ENCODE measurements around the gene ZBTB9. TPM values are rescaled to one million over a fixed set of nuclear protein-coding genes. Genes with fewer than 3 reads are reported as not detected.

ZBTB9 gene
- total RNA-seq, 2 experiments from 2014 or later = 9.3 to 9.5 TPM

- Mint-ChIP-seq H3K4me1 (peaks cover 61% of the 10 kb centered on the region), H3K4me3 (peak within 1 kb of the TSS; percentile 96), H3K36me3 (ENCODE audit: low read depth) (peaks cover 31% of the 10 kb centered on the region), H3K9me3 (ENCODE audit: low read depth) (no peaks in the 10 kb centered on the region), H3K27me3 (no peaks in the 10 kb centered on the region), H3K27ac (peak within 1 kb of the TSS; percentile 98)
- intact Hi-C loops (cut with DNase I, micrococcal nuclease) = loop anchor here (2.0 to 10.0 kb wide), 8 partner anchors 107 to 1225 kb away; partner anchors contain the start of genes B3GALT4 (in 1 of the 2), GPSM3 (in 1 of the 2), HMGA1 (in 1 of the 2) and HSD17B8 (in 1 of the 2)
- no peak for ATAC-seq
- peak; percentile 79 for DNase-seq
- ChIA-PET CTCF (interaction anchor here (0.5 to 2.0 kb wide), 6 partner anchors 11 to 435 kb away, joined by 3 to 8 read pairs (median 3); no protein-coding TSS in a partner anchor), POLR2A (interaction anchor here (0.9 to 1.6 kb wide), 2 partner anchors 28 to 131 kb away, joined by 5 to 6 read pairs; partner anchors contain the start of genes KIFC1, PFDN6 and WDR46)
Measured at GRCh38 chr6:33419580-33420490, 34.5 kb upstream of the ZBTB9 start, which contains the start of gene SYNGAP1. Gene SYNGAP1, plus strand, starts transcription at chr6:33420065. Its CDS starts 200 bp downstream, at chr6:33420265.

GRCh38 chr6:33420491-33421343 lies 33.7 kb upstream of the ZBTB9 start:
- no peaks in the 10 kb centered on the region for H3K27me3 Mint-ChIP-seq
- intact Hi-C loops (cut with DNase I, micrococcal nuclease) = no loop called here
- H3K36me3 Mint-ChIP-seq (ENCODE audit: low read depth) = peaks cover 31% of the 10 kb centered on the region
- POLR2A ChIA-PET = no interaction called here
- ATAC-seq = no peak
- no peak for DNase-seq
- no peaks in the 10 kb centered on the region for H3K9me3 Mint-ChIP-seq (ENCODE audit: low read depth)
- peaks cover 60% of the 10 kb centered on the region for H3K4me1 Mint-ChIP-seq
- H3K27ac Mint-ChIP-seq = peak overlapping the region; percentile 28
- H3K4me3 Mint-ChIP-seq = peak overlapping the region; percentile 47
- CTCF ChIA-PET = no interaction called here

- peak overlapping the region; percentile 22 for H3K4me3 Mint-ChIP-seq
- H3K4me1 Mint-ChIP-seq = peaks cover 54% of the 10 kb centered on the region
- no peaks in the 10 kb centered on the region for H3K27me3 Mint-ChIP-seq
- H3K36me3 Mint-ChIP-seq (ENCODE audit: low read depth) = peaks cover 25% of the 10 kb centered on the region
- POLR2A ChIA-PET = no interaction called here
- no peaks in the 10 kb centered on the region for H3K9me3 Mint-ChIP-seq (ENCODE audit: low read depth)
- intact Hi-C loops (cut with DNase I, micrococcal nuclease) = no loop called here
- CTCF ChIA-PET = no interaction called here
- H3K27ac Mint-ChIP-seq = peak overlapping the region; percentile 14
- DNase-seq (no peak), ATAC-seq (no peak)
Measured at GRCh38 chr6:33421344-33421643, 33.1 kb upstream of the ZBTB9 start.

DNA sequence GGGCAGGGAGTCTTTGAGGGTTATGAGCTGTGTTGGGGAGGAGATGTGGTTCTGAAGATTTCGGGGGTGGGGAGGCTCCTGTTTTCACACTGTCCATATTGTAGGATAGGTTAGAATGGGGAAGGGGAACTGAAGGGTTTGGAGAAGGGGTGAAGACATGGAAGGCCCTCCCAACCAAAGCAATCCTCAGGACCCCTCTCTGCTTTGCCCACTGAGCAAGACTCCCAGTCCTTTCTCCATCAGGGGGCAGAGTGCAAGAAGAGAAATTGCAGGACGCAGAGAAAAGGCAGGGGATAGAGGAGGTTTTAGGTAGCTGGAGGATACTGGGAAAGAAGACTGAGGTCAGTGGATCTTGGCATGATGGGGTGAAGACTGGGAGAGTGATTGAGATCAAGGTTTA lies 30.6 kb upstream of the ZBTB9 start:
- Mint-ChIP-seq H3K4me3 (peak overlapping the region; percentile 88), H3K27ac (no peak overlapping the region), H3K27me3 (no peaks in the 10 kb centered on the region), H3K36me3 (ENCODE audit: low read depth) (peaks cover 14% of the 10 kb centered on the region), H3K9me3 (ENCODE audit: low read depth) (no peaks in the 10 kb centered on the region), H3K4me1 (peaks cover 57% of the 10 kb centered on the region)
- intact Hi-C loops (cut with DNase I, micrococcal nuclease) = no loop called here
- ATAC-seq (no peak), DNase-seq (no peak)
- ChIA-PET CTCF (interaction anchor here (0.8 kb wide), 1 partner anchor 132 kb away, joined by 4 read pairs; no protein-coding TSS in a partner anchor), POLR2A (no interaction called here)

DNA sequence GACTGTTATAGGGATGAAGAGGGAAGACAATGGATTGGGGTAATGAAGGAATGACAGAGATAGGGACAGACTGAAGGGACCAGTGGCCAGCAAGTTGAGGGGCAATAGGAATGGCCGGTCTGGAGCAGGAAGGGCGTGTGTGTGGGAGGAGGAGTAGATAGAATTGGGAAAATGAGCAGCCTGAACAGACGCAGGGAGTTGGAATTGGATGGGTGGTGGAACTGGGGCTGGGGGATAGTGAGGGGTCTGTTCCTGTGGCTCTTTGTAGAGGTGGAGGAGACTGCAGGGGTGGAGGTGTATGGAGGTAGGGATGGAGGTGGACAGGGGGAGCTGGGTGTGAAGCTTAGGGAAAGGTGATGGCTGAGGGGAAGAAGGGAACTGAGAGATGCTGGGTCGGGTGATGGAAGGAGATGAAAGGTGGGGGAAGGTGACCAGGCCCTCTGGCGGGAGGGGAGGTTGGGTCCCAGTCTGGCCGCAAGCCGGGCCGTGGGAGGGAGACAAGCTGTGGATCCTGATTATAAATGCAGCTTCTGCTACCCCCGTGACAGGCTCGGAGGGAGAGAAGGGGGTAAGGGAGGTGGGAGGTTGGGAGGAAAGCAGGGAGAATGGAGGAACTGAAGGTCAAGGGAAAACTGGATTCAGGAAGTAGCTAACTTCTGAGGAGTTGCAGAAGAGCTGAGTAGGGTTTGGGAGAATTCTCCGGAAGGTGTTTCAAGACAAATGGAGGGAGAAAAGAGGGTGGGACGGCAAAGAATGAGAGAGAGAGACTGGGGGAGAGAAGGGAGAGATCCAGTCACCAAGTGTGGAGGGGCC lies 29.3 kb upstream of the ZBTB9 start:
- no peaks in the 10 kb centered on the region for H3K9me3 Mint-ChIP-seq (ENCODE audit: low read depth)
- no peaks in the 10 kb centered on the region for H3K27me3 Mint-ChIP-seq
- peak overlapping the region; percentile 90 for H3K27ac Mint-ChIP-seq
- peaks cover 59% of the 10 kb centered on the region for H3K4me1 Mint-ChIP-seq
- H3K36me3 Mint-ChIP-seq (ENCODE audit: low read depth) = peaks cover 14% of the 10 kb centered on the region
- CTCF ChIA-PET = interaction anchor here (0.6 to 1.6 kb wide), 6 partner anchors 9 to 155 kb away, joined by 3 to 11 read pairs (median 3); no protein-coding TSS in a partner anchor
- POLR2A ChIA-PET = interaction anchor here (0.9 to 1.5 kb wide), 4 partner anchors 30 to 148 kb away, joined by 3 to 7 read pairs (median 4); partner anchors contain the start of genes B3GALT4, KIFC1, ZBTB22 and ZBTB9
- H3K4me3 Mint-ChIP-seq = peak overlapping the region; percentile 88
- no peak for DNase-seq
- intact Hi-C loops (cut with DNase I, micrococcal nuclease) = loop anchor here in 1 of 2 experiments (1.0 to 5.0 kb wide), 2 partner anchors 15 to 197 kb away; partner anchors contain the start of gene ITPR3
- ATAC-seq = no peak

DNA sequence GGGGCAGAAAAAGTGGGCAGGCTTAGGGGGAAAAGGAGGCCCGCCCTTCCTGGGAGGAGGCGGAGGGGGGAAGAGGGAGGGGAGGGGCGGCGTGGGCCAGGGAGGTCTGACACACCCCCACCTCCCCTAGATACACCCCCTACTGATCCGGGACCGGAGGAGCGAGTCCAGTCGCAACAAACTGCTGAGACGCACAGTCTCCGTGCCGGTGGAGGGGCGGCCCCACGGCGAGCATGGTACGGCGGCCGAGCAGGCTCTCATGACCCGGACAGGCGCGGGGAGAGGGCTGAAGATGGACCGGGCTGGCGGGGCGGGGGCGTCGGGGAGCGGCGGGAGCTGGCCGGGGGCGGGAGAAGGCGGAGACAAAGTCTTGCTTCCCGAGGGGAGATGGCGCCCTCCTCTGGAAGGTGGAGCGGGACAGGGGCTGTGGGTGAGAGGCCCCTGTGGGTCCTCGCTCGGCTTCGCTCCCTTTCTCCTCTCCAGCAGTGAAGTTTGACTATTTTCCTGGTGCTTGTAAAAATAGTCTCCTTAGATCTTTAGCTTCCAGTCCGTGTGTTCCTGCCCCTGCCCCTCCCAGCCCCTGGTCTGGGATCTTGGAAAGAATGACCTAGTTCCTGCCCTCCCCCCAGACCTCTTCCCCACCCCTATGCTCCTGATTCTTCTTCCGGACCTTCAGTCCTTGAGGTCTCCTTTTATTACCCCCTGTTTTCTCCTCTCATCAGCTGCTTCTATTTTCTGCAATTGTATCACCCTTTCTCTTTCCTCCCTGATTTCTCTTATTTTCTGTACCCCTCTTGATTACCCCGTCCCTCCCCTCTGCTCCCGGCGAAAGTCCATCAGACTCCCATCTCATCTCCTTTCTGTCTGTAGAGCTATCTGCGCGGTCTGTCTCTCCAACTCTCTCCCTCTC lies 28.5 kb upstream of the ZBTB9 start:
- DNase-seq (peak; percentile 93), ATAC-seq (peak; percentile 49)
- ChIA-PET CTCF (interaction anchor here (0.6 to 1.6 kb wide), 5 partner anchors 9 to 113 kb away, joined by 3 to 11 read pairs (median 4); no protein-coding TSS in a partner anchor), POLR2A (interaction anchor here (1.1 to 1.5 kb wide), 3 partner anchors 29 to 149 kb away, joined by 3 to 7 read pairs (median 6); partner anchors contain the start of genes B3GALT4, KIFC1 and ZBTB9)
- Mint-ChIP-seq H3K4me3 (peak overlapping the region; percentile 88), H3K36me3 (ENCODE audit: low read depth) (peaks cover 14% of the 10 kb centered on the region), H3K27ac (peak overlapping the region; percentile 90), H3K9me3 (ENCODE audit: low read depth) (no peaks in the 10 kb centered on the region), H3K27me3 (no peaks in the 10 kb centered on the region), H3K4me1 (peaks cover 65% of the 10 kb centered on the region)
- intact Hi-C loops (cut with DNase I, micrococcal nuclease) = loop anchor here (1.0 to 5.0 kb wide), 8 partner anchors 8 to 196 kb away; partner anchors contain the start of genes CUTA (in 2 of the 2), KIFC1 (in 2 of the 2), ITPR3 (in 1 of the 2) and PHF1 (in 1 of the 2)

DNA sequence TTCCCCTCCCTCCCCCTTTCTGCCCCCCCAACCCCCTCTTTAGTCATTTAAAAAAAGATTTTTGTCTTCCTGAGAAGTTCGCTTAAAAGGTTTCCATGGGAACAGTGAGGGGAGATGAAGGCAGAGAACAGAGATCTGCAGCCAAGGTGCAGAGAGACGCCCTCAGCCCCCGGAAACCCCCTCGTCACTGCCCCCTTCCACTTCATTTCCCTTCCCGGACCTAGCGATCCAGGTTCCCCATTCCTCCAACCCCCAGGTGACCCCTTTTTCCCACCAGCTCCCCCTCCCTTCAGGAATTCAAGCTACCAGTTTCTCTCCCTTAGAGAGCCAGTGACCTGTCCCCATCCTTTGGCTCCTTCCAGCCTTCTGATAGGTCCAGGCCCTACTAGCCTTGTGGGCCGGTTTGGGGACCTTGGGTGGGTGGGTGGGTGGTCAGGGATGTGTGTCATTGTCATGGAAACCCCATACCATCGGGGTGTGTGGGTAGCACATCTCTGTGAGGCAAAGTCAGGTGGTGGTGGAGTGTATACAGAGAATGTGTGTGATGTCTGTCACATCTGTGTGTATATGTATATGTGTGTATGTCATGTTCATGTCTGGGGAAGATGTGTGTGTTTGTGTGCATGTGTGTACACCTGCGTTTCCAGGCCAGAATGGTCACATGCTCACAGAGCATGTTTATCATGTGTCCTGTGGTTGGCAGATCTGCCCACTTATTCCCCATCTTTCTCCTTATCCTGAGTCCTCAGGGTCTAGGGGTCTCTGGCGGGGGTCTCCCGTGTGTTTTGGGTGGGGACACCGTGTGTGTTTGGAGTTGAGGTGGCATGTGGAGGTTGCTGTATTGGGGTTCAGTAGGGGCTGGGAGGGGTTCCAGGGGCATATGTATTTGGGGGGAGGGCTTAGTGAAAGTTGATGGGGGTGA lies 27.5 kb upstream of the ZBTB9 start:
- peak overlapping the region; percentile 90 for H3K27ac Mint-ChIP-seq
- ChIA-PET CTCF (interaction anchor here (0.6 to 1.6 kb wide), 4 partner anchors 13 to 114 kb away, joined by 3 to 11 read pairs (median 4); no protein-coding TSS in a partner anchor), POLR2A (interaction anchor here (1.5 kb wide), 1 partner anchor 150 kb away, joined by 6 read pairs; the partner anchor contains the start of gene B3GALT4)
- ATAC-seq = peak; percentile 20
- H3K27me3 Mint-ChIP-seq = no peaks in the 10 kb centered on the region
- H3K9me3 Mint-ChIP-seq (ENCODE audit: low read depth) = no peaks in the 10 kb centered on the region
- peaks cover 14% of the 10 kb centered on the region for H3K36me3 Mint-ChIP-seq (ENCODE audit: low read depth)
- peak overlapping the region; percentile 88 for H3K4me3 Mint-ChIP-seq
- DNase-seq = peak; percentile 43
- intact Hi-C loops (cut with DNase I, micrococcal nuclease) = loop anchor here (1.0 to 5.0 kb wide), 7 partner anchors 9 to 195 kb away; partner anchors contain the start of genes CUTA (in 2 of the 2), KIFC1 (in 2 of the 2), ITPR3 (in 1 of the 2) and PHF1 (in 1 of the 2)
- peaks cover 63% of the 10 kb centered on the region for H3K4me1 Mint-ChIP-seq

DNA sequence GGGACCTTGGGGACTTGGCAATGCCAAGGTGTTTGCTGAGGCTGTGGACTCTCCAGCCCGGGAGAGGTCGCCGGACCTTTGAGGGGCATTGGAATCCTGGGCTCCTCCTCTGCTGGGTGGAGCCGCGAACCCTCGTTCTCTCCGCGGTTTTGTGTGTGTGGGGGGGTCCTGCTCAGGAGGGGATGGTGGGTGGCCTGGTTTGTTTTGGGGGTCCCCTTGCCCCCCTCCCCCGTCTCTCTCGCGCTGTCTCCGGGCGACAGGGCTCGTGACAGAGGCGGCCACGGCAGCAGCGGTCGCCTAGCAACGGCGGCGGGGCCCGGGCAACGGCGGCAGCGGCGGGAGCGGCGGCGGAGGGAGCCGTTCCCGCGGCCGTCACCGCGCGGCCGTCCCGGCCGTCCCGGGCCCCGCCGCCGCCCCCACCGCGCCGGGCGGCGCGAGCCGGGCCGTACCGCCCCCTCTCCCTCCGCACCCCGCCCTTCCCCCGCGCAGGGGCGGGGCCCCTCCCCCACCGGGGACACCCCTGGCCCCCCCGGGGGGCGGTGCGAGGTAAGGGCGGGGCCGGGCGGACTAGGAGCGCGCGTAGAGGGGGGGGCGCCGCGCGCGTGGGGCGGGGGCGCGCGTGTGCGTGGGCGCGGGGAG lies 26.7 kb upstream of the ZBTB9 start:
- intact Hi-C loops (cut with DNase I, micrococcal nuclease) = loop anchor here (2.0 to 5.0 kb wide), 4 partner anchors 17 to 195 kb away; partner anchors contain the start of genes ITPR3 (in 1 of the 2), KIFC1 (in 1 of the 2) and PHF1 (in 1 of the 2)
- Mint-ChIP-seq H3K4me1 (peaks cover 70% of the 10 kb centered on the region), H3K27me3 (no peaks in the 10 kb centered on the region), H3K36me3 (ENCODE audit: low read depth) (peaks cover 15% of the 10 kb centered on the region), H3K9me3 (ENCODE audit: low read depth) (no peaks in the 10 kb centered on the region), H3K27ac (peak overlapping the region; percentile 90), H3K4me3 (peak overlapping the region; percentile 88)
- DNase-seq = peak; percentile 78
- no peak for ATAC-seq
- POLR2A ChIA-PET = no interaction called here
- CTCF ChIA-PET = no interaction called here
